Left ventricle myocardium inferior (tissue), 1 donor: ENCODE data around the gene PITX1. TPM values are rescaled to one million over a fixed set of nuclear protein-coding genes. Genes with fewer than 3 reads are reported as not detected.
"Not testable (repeated sequence)": the region's sequence is repeated elsewhere in the genome, so short reads cannot be mapped to it uniquely, and the experiment has no call there.

Experiments used
- DNase-seq: peaks from one replicate; pipeline ENCODE4 v3.0.0-alpha.2; 2020
- H3K27ac ChIP-seq: fragments of 200-600 bp; replicated peaks from 2 replicates; pipeline ENCODE4 v1.8.0; 2021
- H3K27me3 ChIP-seq: fragments of 200-600 bp; 2 replicates; pipeline ENCODE4 v1.8.0; 2021; ENCODE audit warnings: low read depth
- H3K36me3 ChIP-seq: fragments of 200-600 bp; 2 replicates; pipeline ENCODE4 v1.8.0; 2021
- H3K4me1 ChIP-seq: fragments of 200-600 bp; 2 replicates; pipeline ENCODE4 v1.8.0; 2021
- H3K4me3 ChIP-seq: fragments of 200-600 bp; 2 replicates; pipeline ENCODE4 v1.8.0; 2021; ENCODE audit warnings: mild to moderate bottlenecking, moderate library complexity
- H3K9me3 ChIP-seq: fragments of 200-600 bp; replicated peaks from 2 replicates; pipeline ENCODE4 v1.8.0; 2021
- intact Hi-C: fragments of 100-400 bp; cut with micrococcal nuclease; formaldehyde crosslinking; loops from one replicate; pipeline ENCODE4 v1.11.0; 2022
- long read RNA-seq: library from polyadenylated mRNA; unstranded; transcript quantifications from one replicate; pipeline ENCODE4 v2.0.0, GENCODE V29; 2021
- total RNA-seq: library from RNA; stranded (reverse); fragmentation: NEBNext Ultra II Directional; extraction: Animal tissue kit (Norgen Biotek cat#: 25700); gene quantifications from one replicate; pipeline ENCODE4 v1.2.1, GENCODE V29; 2021
- TF ChIP-seq, protein P1 (sequence below): fragments of 200-600 bp; IDR thresholded peaks from 2 replicates; pipeline ENCODE4 v1.8.0; 2021; ENCODE audit warnings: antibody characterized with exemption, mild to moderate bottlenecking, borderline replicate concordance
- donor health status: DM: no; HTN: yes; CAD: no; lungs with severe emphysema.

Gene PITX1
- total RNA-seq, result not detected
- long read RNA-seq, partial matches to known transcripts, result 0 of 1 reads
- long read RNA-seq, other reads (novel, unspliced or antisense), result 0 of 1 reads

DNA sequence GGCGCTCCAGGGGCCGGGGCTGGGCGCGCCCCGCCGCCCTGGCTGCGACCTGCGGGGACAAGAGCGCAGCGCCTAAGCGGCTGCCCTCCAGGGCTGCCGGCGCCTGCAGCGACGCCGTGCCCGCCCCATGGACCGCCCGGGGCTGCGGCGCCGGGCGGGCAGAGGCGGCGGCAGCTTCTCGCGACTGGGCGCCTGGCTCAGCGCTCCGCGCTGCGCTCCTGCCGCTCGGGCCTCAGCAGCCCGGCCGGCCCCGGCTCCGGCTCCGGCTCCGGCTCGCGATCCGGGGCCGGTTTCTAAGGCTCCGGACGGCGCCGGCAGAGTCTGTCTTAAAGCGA is at the start of gene PITX1:
Gene PITX1, minus strand, starts transcription at position 328 of the 335 bp plus-strand sequence. CDS start 347 bp downstream, outside the sequence.
- H3K4me3 ChIP-seq, result peak within 1 kb of the TSS; percentile 60
- no peaks in the 10 kb centered on the region for H3K36me3 ChIP-seq
- DNase-seq, result no peak
- peaks cover 48% of the 10 kb centered on the region for H3K4me1 ChIP-seq
- peaks cover 100% of the 10 kb centered on the region for H3K27me3 ChIP-seq
- no peaks in the 10 kb centered on the region for H3K9me3 ChIP-seq
- H3K27ac ChIP-seq, result no peak within 1 kb of the TSS
- intact Hi-C loops, result no loop called here
- TF ChIP-seq, protein P1, sequence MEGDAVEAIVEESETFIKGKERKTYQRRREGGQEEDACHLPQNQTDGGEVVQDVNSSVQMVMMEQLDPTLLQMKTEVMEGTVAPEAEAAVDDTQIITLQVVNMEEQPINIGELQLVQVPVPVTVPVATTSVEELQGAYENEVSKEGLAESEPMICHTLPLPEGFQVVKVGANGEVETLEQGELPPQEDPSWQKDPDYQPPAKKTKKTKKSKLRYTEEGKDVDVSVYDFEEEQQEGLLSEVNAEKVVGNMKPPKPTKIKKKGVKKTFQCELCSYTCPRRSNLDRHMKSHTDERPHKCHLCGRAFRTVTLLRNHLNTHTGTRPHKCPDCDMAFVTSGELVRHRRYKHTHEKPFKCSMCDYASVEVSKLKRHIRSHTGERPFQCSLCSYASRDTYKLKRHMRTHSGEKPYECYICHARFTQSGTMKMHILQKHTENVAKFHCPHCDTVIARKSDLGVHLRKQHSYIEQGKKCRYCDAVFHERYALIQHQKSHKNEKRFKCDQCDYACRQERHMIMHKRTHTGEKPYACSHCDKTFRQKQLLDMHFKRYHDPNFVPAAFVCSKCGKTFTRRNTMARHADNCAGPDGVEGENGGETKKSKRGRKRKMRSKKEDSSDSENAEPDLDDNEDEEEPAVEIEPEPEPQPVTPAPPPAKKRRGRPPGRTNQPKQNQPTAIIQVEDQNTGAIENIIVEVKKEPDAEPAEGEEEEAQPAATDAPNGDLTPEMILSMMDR, result no peak

DNA sequence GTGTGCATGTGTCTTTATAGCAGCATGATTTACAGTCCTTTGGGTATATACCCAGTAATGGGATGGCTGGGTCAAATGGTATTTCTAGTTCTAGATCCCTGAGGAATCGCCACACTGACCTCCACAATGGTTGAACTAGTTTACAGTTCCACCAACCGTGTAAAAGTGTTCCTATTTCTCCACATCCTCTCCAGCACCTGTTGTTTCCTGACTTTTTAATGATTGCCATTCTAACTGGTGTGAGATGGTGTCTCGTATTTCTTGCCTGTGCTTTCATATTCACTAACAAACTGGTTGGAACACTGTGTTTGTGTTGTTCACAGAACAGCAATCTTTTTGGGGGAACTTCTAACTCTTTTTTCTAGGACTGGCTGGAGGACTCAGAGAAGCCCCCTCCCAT is 49.3 kb upstream of the PITX1 start:
- peaks cover 24% of the 10 kb centered on the region for H3K9me3 ChIP-seq
- H3K4me1 ChIP-seq, H3K36me3 ChIP-seq, intact Hi-C loops, DNase-seq, H3K27ac ChIP-seq, H3K4me3 ChIP-seq: not testable (repeated sequence)
- H3K27me3 ChIP-seq, result peaks cover 24% of the 10 kb centered on the region

DNA sequence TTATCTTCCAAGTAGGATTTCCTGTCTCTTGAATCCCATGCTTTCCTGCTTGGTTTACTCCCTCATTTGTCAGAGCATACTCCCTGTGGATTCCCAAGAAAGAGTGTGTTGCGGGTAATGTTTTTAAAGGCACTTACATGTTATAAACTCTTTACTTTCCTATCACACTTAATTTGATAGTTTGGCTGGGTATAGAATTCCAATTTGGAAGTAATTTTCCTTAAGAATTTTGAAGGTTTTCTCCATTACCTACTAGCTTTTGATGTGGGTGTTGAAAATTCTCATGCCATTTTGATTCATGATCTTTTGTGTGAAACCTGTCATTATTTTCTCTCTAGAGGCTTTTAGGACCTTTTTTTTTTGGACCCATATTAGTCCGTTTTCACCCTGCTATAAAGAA is 47.2 kb upstream of the PITX1 start:
- no peak for DNase-seq
- TF ChIP-seq, protein P1, result no peak
- intact Hi-C loops, result no loop called here

DNA sequence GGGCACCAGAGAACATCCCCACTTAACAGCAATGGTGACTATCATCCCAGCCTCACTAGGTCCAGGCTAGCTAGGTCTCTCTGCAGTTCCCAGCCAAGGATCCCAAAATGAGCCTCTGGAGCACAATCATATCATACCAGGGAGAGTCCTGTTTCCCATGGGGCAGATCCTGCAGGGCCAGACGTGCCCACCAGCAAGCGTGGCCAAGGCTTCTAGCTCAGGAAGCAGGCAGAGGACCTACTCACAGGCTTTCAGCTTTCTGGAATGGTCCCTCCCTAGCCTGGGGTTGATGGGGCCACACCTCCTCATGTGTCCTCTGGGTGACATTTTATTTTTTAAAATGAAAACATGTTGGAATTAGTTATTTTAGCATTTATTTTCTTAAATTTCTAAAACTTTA is 45.7 kb upstream of the PITX1 start:
- Histone ChIP-seq H3K4me1 (no peaks in the 10 kb centered on the region), H3K27ac (no peak overlapping the region), H3K27me3 (peaks cover 27% of the 10 kb centered on the region), H3K9me3 (peaks cover 24% of the 10 kb centered on the region), H3K36me3 (no peaks in the 10 kb centered on the region), H3K4me3 (no peak overlapping the region)
- TF ChIP-seq, protein P1, result no peak
- intact Hi-C loops, result no loop called here
- no peak for DNase-seq

More for the DNA sequence above, 47.2 kb upstream of the PITX1 start:
- H3K9me3 ChIP-seq, result peaks cover 24% of the 10 kb centered on the region
- H3K27me3 ChIP-seq, result peaks cover 25% of the 10 kb centered on the region
- H3K36me3 ChIP-seq, result no peaks in the 10 kb centered on the region
- no peak overlapping the region for H3K27ac ChIP-seq
- no peak overlapping the region for H3K4me3 ChIP-seq
- no peaks in the 10 kb centered on the region for H3K4me1 ChIP-seq

DNA sequence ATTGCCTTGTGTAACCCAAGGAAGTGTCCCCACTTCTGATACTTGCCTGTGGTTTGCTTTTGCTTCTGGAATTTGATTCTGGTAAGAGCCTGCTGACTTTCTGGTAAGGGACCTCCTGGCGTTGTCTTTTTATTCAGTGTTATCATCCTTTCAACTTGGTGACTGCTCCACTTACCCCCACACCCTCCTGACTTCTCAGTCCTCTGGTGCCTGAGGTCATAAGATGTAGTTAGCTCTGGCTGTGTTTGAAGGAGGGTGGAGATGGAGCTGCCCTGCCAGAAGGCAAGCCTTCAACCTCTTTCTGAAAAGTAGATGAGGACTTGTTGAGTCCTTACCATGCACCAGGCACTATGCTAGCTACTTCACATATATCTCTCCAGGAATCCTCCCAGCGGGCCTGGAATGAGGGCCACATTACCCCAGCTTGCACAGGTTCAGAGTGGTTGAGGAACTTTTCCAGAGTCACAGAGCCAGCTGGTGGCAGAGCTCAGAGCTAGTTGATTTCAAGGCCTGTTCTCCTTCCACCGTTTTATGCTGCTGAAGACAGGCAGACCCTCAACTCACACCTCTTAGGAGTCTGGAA is 45.2 kb upstream of the PITX1 start:
- Histone ChIP-seq H3K4me1 (no peaks in the 10 kb centered on the region), H3K27me3 (peaks cover 27% of the 10 kb centered on the region), H3K36me3 (no peaks in the 10 kb centered on the region), H3K9me3 (peaks cover 24% of the 10 kb centered on the region), H3K4me3 (no peak overlapping the region), H3K27ac (no peak overlapping the region)
- DNase-seq, result no peak
- intact Hi-C loops, result no loop called here
- TF ChIP-seq, protein P1, result no peak

DNA sequence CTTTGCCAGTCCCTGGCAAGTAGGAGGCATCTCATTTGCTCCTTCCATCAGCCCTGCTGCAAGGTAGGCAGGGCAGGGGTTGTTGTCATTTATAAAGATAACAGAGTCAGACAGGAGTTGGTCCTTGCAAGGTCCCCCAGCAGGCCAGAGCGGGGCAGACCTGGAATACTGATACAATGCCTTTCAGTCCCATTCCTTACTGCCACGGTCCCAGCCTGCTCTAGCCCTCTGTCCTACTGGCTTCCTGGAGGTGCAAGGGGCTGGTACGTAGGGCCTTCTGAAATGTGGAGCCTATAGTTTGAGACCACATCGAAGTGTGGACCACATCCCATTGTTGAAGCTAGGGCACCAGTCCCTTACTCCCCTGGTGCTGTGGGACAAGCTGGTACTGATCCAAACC is 42.8 kb upstream of the PITX1 start:
- Histone ChIP-seq H3K27me3 (peaks cover 27% of the 10 kb centered on the region), H3K4me1 (no peaks in the 10 kb centered on the region), H3K36me3 (no peaks in the 10 kb centered on the region), H3K9me3 (peaks cover 14% of the 10 kb centered on the region), H3K27ac (no peak overlapping the region), H3K4me3 (no peak overlapping the region)
- TF ChIP-seq, protein P1, result no peak
- no peak for DNase-seq
- intact Hi-C loops, result no loop called here
